DOHH2 (cell line): Measurements from ENCODE around the gene HYAL2.

ENCODE experiments used
- EZH2phosphoT487 ChIP-seq: fragments of 200-600 bp; sonication (generic); IDR thresholded peaks from 2 replicates; pipeline ENCODE4 v1.6.1; 2017; ENCODE audit warnings: borderline replicate concordance, mild to moderate bottlenecking, antibody characterized with exemption, low read length, moderate library complexity, mixed read lengths
- TF ChIP-seq, protein P1 (sequence below): fragments of 200-600 bp; sonication (generic); IDR thresholded peaks from one replicate; pipeline ENCODE4 v1.5.1; 2014; ENCODE audit warnings: antibody characterized with exemption, mild to moderate bottlenecking, low read depth, low read length; ENCODE audit not compliant: poor library complexity, severe bottlenecking

DNA sequence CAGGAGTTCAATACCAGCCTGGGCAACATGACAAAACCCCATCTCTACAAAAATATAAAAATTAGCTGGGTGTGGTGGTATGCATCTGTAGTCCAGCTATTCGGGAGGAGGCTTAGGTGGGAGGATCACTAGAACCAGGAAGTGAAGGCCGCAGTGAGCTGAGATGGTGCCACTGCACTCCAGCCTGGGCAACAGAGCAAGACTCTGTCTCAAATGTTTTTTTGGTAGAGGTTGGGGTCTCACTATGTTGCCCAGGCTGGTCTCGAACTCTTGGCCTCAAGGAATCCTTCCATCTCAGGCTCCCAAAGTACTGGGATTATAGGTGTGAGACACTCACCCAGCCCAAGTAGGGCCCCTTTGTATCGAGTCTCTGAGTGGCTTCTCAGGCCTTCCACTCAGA, 28.5 kb downstream of the HYAL2 start:
- TF ChIP-seq, protein P1, sequence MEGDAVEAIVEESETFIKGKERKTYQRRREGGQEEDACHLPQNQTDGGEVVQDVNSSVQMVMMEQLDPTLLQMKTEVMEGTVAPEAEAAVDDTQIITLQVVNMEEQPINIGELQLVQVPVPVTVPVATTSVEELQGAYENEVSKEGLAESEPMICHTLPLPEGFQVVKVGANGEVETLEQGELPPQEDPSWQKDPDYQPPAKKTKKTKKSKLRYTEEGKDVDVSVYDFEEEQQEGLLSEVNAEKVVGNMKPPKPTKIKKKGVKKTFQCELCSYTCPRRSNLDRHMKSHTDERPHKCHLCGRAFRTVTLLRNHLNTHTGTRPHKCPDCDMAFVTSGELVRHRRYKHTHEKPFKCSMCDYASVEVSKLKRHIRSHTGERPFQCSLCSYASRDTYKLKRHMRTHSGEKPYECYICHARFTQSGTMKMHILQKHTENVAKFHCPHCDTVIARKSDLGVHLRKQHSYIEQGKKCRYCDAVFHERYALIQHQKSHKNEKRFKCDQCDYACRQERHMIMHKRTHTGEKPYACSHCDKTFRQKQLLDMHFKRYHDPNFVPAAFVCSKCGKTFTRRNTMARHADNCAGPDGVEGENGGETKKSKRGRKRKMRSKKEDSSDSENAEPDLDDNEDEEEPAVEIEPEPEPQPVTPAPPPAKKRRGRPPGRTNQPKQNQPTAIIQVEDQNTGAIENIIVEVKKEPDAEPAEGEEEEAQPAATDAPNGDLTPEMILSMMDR, result no peak
- no peak for TF ChIP-seq EZH2phosphoT487
